ENCODE results near the gene MRPL23. TPM values are rescaled to one million over a fixed set of nuclear protein-coding genes. Genes with fewer than 3 reads are reported as not detected.

The MRPL23 gene
- total and polyA plus RNA-seq, 9 of the 15 experiments (the other 6 are each of a cell fraction or from before 2014, with no cell fraction given), result 0.44 to 109 (median 37.4) TPM

- no peak overlapping the region for H3K9ac ChIP-seq (ENCODE audit: insufficient read depth in 1 of 2, low read depth in 2 of 2, low read length in 2 of 2)
- ChIA-PET POLR2A (no interaction called here), CTCF (ENCODE audit: low intra/inter-chr PET ratio) (no interaction called here)
- no peak overlapping the region for H2AFZ ChIP-seq (ENCODE audit: low read depth, low read length)
- in situ Hi-C loops (cut with MboI) (no loop called here), intact Hi-C loops (cut with micrococcal nuclease) (no loop called here)
- H3K36me3 ChIP-seq (ENCODE audit: control insufficient read depth, insufficient read depth, low read length), result no peaks in the 10 kb centered on the region
- 7% methylated on average over 7 of the region's 13 CpGs for WGBS (ENCODE audit: insufficient coverage, low coverage, missing lambda C conversion rate)
- no peak overlapping the region for H3K4me3 ChIP-seq
- no TSS peak for BruUV-seq (replicated peaks)
- peaks cover 32 to 82% of the 10 kb centered on the region in 2 experiments; a peak in 4 of 5 replicates for H3K27me3 ChIP-seq (ENCODE audit: control insufficient read depth in 2 of 2, insufficient read depth in 2 of 2, low read length in 2 of 2)
- peaks cover 0 to 44% of the 10 kb centered on the region in 2 experiments; a peak in 2 of 5 replicates for H3K4me1 ChIP-seq (replicated peaks in 1 of 2; ENCODE audit: control insufficient read depth in 2 of 2, insufficient read depth in 2 of 2, low read length in 2 of 2)
- no peak overlapping the region for H3K27ac ChIP-seq (ENCODE audit: extremely low read depth, low read depth, low read length)
- no peak for FAIRE-seq
- no peak overlapping the region for H3K4me2 ChIP-seq (ENCODE audit: insufficient read depth, low read length)
- no peaks in the 10 kb centered on the region for H3K9me1 ChIP-seq (ENCODE audit: control insufficient read depth, insufficient read depth, low read length)
- H3K9me3 ChIP-seq (replicated peaks; ENCODE audit: control insufficient read depth, insufficient read depth, low read depth, low read length), result no peaks in the 10 kb centered on the region
- peaks cover 19% of the 10 kb centered on the region; the same call in 1 of the 2 replicates for H4K20me1 ChIP-seq (replicated peaks; ENCODE audit: control insufficient read depth, insufficient read depth, low read length)
- no peak for TF ChIP-seq SETDB1 (IDR thresholded peaks at IDR 0.05; ENCODE audit: low read length)
- no peak for TF ChIP-seq SMC3 (conservative IDR thresholded peaks at IDR 0.05; ENCODE audit: insufficient read depth, low read depth, low read length)
- TF ChIP-seq ETV1 (tag; conservative IDR thresholded peaks at IDR 0.05; ENCODE audit: low read depth), result no peak
- TF ChIP-seq TCF3 (CRISPR knock-in tag; IDR thresholded peaks at IDR 0.05), result no peak
- TF ChIP-seq CCNT2 (IDR thresholded peaks at IDR 0.05; ENCODE audit: borderline replicate concordance, extremely low read depth, insufficient read length, low read depth, low read length), result no peak
- no peak for DNase-seq (ENCODE audit: extremely low read depth in 1 of 4, low spot score in 3 of 4)
- no peaks in the 10 kb centered on the region for H3K79me2 ChIP-seq (ENCODE audit: control insufficient read depth, insufficient read depth, low read length)
- ATAC-seq, result no peak
Observed at GRCh38 chr11:1928470-1928890, 18.7 kb upstream of the MRPL23 start.

GRCh38 chr11:1928891-1929541 is 18.1 kb upstream of the MRPL23 start:
- POLR2A ChIA-PET, result no interaction called here
- intact Hi-C loops (cut with micrococcal nuclease), result no loop called here
- TF ChIP-seq GATAD2B (IDR thresholded peaks at IDR 0.05; ENCODE audit: borderline replicate concordance), result no peak
- no peak for TF ChIP-seq CLOCK (CRISPR knock-in tag; IDR thresholded peaks at IDR 0.05; ENCODE audit: borderline replicate concordance)
- TF ChIP-seq SRSF7 (optimal IDR thresholded peaks at IDR 0.05; ENCODE audit: low read depth, low read length), result no peak
- TF ChIP-seq MAFG (tag; conservative IDR thresholded peaks at IDR 0.05), result no peak
- no peak for TF ChIP-seq ARHGAP35 (IDR thresholded peaks at IDR 0.05; ENCODE audit: partially characterized antibody)

More at GRCh38 chr11:1928891-1929541, 18.1 kb upstream of the MRPL23 start:
- Histone ChIP-seq H3K27ac (ENCODE audit: extremely low read depth, low read depth, low read length) (no peak overlapping the region), H4K20me1 (replicated peaks; ENCODE audit: control insufficient read depth, insufficient read depth, low read length) (peaks cover 15% of the 10 kb centered on the region; the same call in 1 of the 2 replicates), H3K79me2 (ENCODE audit: control insufficient read depth, insufficient read depth, low read length) (no peaks in the 10 kb centered on the region), H3K27me3 (ENCODE audit: control insufficient read depth in 2 of 2, insufficient read depth in 2 of 2, low read length in 2 of 2) (peaks cover 30 to 82% of the 10 kb centered on the region in 2 experiments; a peak in 4 of 5 replicates), H3K9me1 (ENCODE audit: control insufficient read depth, insufficient read depth, low read length) (no peaks in the 10 kb centered on the region), H3K36me3 (ENCODE audit: control insufficient read depth, insufficient read depth, low read length) (no peaks in the 10 kb centered on the region), H2AFZ (ENCODE audit: low read depth, low read length) (no peak overlapping the region), H3K4me1 (replicated peaks in 1 of 2; ENCODE audit: control insufficient read depth in 2 of 2, insufficient read depth in 2 of 2, low read length in 2 of 2) (peaks cover 0 to 44% of the 10 kb centered on the region in 2 experiments; a peak in 2 of 5 replicates), H3K9ac (ENCODE audit: insufficient read depth in 1 of 2, low read depth in 2 of 2, low read length in 2 of 2) (no peak overlapping the region; a peak in 1 of 4 replicates), H3K9me3 (replicated peaks; ENCODE audit: control insufficient read depth, insufficient read depth, low read depth, low read length) (no peaks in the 10 kb centered on the region), H3K4me2 (ENCODE audit: insufficient read depth, low read length) (no peak overlapping the region), H3K4me3 (no peak overlapping the region)
- BruUV-seq (replicated peaks), result no TSS peak
- in situ Hi-C loops (cut with MboI), result no loop called here
- CTCF ChIA-PET (ENCODE audit: low intra/inter-chr PET ratio), result no interaction called here
- DNase-seq (ENCODE audit: extremely low read depth in 1 of 4, low spot score in 3 of 4) (no peak), ATAC-seq (no peak), FAIRE-seq (no peak)
- 18% methylated on average over 12 of the region's 35 CpGs for WGBS (ENCODE audit: insufficient coverage, low coverage, missing lambda C conversion rate)

Data from K562 (cell line).